Activated CD4-positive, alpha-beta T cell treated with anti-CD3 and anti-CD28 coated beads, Interleukin-10, Interleukin-2, amounts not matched to agents 100 ng/mL and 50 ng/mL, durations not matched to agents 16 hours and 8 hours (primary cell): ENCODE data around the gene RNASE3.
"Not testable (repeated sequence)": the region's sequence is repeated elsewhere in the genome, so short reads cannot be mapped to it uniquely, and the experiment has no call there.

Source experiments
- DNase-seq: peaks from one replicate; pipeline ENCODE4 v3.0.0-alpha.2; 2020

Gene RNASE3

DNA sequence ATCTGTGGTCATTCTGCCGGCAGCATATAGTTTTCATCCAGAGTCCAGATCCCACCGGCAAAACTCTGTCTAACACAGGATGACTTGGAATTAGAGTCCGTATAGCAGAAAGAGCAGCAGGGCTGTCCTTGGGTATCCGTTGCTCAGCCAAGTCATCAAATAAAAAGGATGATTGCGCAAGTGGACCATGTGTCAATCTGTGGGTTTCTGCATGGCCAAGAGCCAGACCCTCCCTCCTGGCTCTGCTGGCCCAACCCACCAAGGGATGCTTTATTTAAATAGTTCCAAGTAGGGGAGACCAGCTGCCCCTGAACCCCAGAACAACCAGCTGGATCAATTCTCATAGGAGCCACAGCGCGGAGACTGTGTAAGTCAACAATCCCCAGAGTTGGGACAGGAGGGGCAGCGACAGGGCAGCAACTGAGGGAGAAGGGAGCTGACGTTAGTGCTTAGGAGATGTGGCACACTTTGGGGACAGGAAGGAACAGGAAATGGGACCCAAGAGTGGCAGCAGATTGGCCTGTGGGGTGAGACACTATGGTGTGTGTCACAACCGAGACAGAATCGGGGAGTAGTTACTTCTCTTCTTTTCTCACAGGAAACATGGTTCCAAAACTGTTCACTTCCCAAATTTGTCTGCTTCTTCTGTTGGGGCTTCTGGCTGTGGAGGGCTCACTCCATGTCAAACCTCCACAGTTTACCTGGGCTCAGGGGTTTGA, 28.0 kb downstream of the RNASE3 start:
- DNase-seq: not testable (repeated sequence)

DNA sequence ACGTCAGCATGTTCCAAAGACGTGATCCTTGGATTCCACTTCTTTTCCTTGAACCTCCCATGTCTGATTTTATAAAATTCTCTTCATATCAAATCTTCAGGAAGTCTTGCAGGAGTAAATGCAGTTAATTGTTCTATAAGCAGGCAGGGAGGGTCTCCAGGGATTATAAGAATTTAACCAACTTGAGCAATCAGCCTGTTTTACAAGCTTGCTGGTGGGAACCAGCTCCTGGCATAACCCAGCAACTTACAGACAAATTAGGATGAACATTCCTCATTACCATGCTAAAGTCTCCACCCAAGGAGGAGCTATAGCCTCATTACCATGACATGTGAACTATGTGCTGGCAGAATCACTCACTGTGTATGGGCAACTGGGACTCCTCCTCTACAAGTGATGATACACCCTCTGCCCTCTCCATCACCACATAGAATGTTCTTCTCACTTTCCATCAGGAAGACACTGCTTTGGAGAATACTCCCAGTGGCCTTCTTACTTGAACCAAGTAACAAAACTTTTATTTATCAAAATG, 32.6 kb downstream of the RNASE3 start:
- not testable (repeated sequence) for DNase-seq

DNA sequence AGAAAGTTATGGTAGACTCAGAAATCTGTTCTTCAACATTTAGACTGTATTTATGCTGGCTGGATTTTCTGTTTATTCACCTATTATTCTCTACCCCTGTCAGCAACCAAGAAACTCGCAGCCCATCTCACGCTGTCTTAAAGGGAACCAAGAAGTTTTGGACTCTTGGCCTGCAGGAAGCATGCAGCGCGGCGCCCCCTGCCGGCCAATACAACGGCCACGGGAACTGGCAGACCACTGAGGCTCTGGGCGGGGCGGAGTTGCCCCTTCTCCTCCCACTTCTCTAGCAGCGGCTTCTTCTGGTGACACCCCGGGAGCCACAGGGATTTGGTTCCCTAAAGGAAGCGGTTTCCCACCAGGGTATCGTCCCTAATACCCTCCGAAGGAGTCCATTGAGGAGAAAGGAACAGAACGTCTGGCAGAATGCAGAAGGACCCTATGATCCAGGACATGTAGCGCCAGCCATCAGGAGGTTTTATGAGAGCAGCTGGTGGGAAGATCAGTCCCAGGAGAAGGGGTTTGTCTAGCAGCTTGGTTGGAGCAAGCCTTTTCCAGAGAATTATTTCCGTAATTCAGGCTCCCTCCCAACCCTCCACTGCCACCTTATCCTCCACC, 43.1 kb downstream of the RNASE3 start:
- peak; percentile 47 for DNase-seq

DNA sequence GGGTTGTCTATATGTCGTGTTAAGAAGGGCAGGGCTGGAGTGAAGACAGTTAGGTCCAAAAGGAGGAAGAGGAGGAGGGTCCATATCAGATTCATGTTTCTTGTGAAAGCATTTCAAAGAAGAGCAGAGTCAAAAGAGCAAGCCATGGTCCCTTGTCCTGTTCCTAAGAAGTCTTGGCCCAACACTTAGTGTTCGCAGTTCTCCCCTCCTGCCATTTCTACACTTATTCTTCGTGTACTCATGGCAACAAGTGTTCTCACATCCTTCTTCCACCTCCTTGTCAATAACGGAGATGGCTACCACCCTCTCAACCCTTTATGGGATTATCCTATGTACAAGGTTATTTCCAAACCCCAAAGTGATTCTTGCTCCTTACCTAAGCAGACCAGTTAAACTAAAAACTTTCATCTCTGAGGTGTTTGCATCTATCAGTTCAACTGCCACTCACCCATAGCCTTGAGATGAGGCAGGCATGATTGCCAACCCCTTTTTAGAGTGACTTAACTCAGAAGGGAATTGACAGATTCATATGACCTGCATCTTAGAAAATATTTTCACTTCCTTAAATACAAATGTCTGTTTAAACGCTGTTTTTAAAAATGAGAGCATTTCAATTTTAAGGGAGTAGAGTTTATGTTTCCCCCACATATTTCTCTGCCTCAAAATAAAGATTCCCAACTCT, 44.3 kb downstream of the RNASE3 start:
- no peak for DNase-seq
